GM12878 (cell line): ENCODE data around the gene SMARCAD1. TPM values are rescaled to one million over a fixed set of nuclear protein-coding genes. Genes with fewer than 3 reads are reported as not detected.

ENCODE experiments used
- CHD4 ChIP-seq: fragments of 200-600 bp; sonication (generic); IDR thresholded peaks from 2 replicates; pipeline ENCODE4 v1.6.1; 2016; ENCODE audit warnings: mild to moderate bottlenecking
- HDGF ChIP-seq: fragments of 450-650 bp; IDR thresholded peaks from 2 replicates; pipeline ENCODE4 v1.6.1; 2016; ENCODE audit warnings: antibody characterized with exemption
- TAF1 ChIP-seq: IDR thresholded peaks from 2 replicates; pipeline ENCODE4 v1.6.1; 2011; ENCODE audit warnings: mild to moderate bottlenecking, low read depth, low read length, borderline replicate concordance
- ZNF217 ChIP-seq: fragments of 450-650 bp; IDR thresholded peaks from 2 replicates; pipeline ENCODE4 v1.6.1; 2017; ENCODE audit warnings: antibody characterized with exemption, mild to moderate bottlenecking
- polyA plus RNA-seq, 11 experiments: library from polyadenylated mRNA; depleted of rRNA in 4 of 11; unstranded in 6 of 11; stranded (reverse) in 5 of 11; fragments of >200 nt; fragmentation: Nextera tagmentation in 4 of 11; fragmentation: Illumina TruSeq in 1 of 11; extraction: Ambion mirVana in 4 of 11; extraction: Trizol in 1 of 11; gene quantifications; 1 replicate in 1 of 11; 2 replicates in 10 of 11; pipeline versions ENCODE4 v1.2.1 to v1.2.3, GENCODE V29; 2011 to 2016; ENCODE audit warnings: inconsistent platforms in 2 of 11, missing spikeins in 2 of 11, low read depth in 1 of 11
- total RNA-seq, 4 experiments: library from RNA; depleted of rRNA in 3 of 4; stranded (reverse); fragments of >200 nt in 3 of 4; fragmentation: Illumina TruSeq in 1 of 4; extraction: Trizol in 1 of 4; gene quantifications; 2 replicates each; pipeline versions ENCODE4 v1.2.1 to v1.2.3, GENCODE V29; 2013 to 2021
- TF ChIP-seq, protein P1 (sequence below): fragments of 450-650 bp; IDR thresholded peaks from 2 replicates; pipeline ENCODE4 v1.6.1; 2018; ENCODE audit warnings: mild to moderate bottlenecking, low read depth, moderate library complexity; ENCODE audit not compliant: partially characterized antibody
- TF ChIP-seq, protein P2 (sequence below): fragments of 450-650 bp; formaldehyde crosslinking; IDR thresholded peaks from 2 replicates; pipeline ENCODE4 v1.5.0; 2022; ENCODE audit warnings: mild to moderate bottlenecking, missing genetic modification characterization

Gene SMARCAD1
- total and polyA plus RNA-seq, 10 of the 15 experiments (the other 5 are each of a cell fraction or from before 2014, with no cell fraction given), result 7.6 to 41.2 (median 27.7) TPM

DNA sequence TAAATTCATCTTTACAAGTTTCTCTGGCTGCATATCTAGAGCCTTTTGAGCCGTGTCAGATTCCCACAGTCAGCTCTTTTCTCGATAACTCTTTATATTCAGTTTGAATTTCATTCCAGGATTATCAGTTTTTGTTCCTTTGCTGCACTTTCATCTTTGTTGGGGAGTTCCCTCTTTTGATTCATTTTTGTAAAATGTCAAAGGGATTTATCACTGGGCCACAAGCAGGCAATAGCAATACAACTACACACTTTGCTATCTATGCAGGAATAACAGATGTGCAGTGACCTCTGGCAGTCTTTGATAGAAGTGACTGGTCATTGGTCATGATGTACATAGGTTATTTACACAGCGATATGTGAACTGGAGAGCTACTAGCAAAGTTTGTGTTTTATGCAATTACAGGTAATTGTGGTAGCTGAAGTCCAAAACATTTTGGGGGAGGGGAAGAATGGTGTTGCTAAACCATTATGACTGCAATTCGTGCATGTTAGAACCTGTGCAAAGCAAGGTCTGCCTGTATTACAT is 91.1 kb downstream of the SMARCAD1 start (continued):
- TF ChIP-seq, protein P1, sequence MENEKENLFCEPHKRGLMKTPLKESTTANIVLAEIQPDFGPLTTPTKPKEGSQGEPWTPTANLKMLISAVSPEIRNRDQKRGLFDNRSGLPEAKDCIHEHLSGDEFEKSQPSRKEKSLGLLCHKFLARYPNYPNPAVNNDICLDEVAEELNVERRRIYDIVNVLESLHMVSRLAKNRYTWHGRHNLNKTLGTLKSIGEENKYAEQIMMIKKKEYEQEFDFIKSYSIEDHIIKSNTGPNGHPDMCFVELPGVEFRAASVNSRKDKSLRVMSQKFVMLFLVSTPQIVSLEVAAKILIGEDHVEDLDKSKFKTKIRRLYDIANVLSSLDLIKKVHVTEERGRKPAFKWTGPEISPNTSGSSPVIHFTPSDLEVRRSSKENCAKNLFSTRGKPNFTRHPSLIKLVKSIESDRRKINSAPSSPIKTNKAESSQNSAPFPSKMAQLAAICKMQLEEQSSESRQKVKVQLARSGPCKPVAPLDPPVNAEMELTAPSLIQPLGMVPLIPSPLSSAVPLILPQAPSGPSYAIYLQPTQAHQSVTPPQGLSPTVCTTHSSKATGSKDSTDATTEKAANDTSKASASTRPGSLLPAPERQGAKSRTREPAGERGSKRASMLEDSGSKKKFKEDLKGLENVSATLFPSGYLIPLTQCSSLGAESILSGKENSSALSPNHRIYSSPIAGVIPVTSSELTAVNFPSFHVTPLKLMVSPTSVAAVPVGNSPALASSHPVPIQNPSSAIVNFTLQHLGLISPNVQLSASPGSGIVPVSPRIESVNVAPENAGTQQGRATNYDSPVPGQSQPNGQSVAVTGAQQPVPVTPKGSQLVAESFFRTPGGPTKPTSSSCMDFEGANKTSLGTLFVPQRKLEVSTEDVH, result no peak
- TF ChIP-seq ZNF217 (no peak), TAF1 (no peak), CHD4 (no peak), HDGF (no peak)
- TF ChIP-seq, protein P2, sequence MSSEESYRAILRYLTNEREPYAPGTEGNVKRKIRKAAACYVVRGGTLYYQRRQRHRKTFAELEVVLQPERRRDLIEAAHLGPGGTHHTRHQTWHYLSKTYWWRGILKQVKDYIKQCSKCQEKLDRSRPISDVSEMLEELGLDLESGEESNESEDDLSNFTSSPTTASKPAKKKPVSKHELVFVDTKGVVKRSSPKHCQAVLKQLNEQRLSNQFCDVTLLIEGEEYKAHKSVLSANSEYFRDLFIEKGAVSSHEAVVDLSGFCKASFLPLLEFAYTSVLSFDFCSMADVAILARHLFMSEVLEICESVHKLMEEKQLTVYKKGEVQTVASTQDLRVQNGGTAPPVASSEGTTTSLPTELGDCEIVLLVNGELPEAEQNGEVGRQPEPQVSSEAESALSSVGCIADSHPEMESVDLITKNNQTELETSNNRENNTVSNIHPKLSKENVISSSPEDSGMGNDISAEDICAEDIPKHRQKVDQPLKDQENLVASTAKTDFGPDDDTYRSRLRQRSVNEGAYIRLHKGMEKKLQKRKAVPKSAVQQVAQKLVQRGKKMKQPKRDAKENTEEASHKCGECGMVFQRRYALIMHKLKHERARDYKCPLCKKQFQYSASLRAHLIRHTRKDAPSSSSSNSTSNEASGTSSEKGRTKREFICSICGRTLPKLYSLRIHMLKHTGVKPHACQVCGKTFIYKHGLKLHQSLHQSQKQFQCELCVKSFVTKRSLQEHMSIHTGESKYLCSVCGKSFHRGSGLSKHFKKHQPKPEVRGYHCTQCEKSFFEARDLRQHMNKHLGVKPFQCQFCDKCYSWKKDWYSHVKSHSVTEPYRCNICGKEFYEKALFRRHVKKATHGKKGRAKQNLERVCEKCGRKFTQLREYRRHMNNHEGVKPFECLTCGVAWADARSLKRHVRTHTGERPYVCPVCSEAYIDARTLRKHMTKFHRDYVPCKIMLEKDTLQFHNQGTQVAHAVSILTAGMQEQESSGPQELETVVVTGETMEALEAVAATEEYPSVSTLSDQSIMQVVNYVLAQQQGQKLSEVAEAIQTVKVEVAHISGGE (CRISPR knock-in tag), result no peak
- TF ChIP-seq, all 136 proteins: peak for 0
